ENCODE results near the gene SLC7A6.

The SLC7A6 gene

GRCh38 chr16:68313116-68313515 is 48.8 kb downstream of the SLC7A6 start:
- no peak for TF ChIP-seq CTCF (conservative IDR thresholded peaks at IDR 0.05; ENCODE audit: low read depth, low read length)
- no peak for DNase-seq (ENCODE audit: low read depth)
- H3K4me3 ChIP-seq (ENCODE audit: low read depth, low read length): no peak overlapping the region

- no peak for DNase-seq (ENCODE audit: low read depth)
- no peak overlapping the region for H3K4me3 ChIP-seq (ENCODE audit: low read depth, low read length)
Measured at GRCh38 chr16:68319185-68319908, 55.0 kb downstream of the SLC7A6 start.

GRCh38 chr16:68324336-68324735 is 60.0 kb downstream of the SLC7A6 start:
- DNase-seq (ENCODE audit: low read depth): no peak
- no peak for TF ChIP-seq CTCF (conservative IDR thresholded peaks at IDR 0.05; ENCODE audit: low read depth, low read length)
- H3K4me3 ChIP-seq (ENCODE audit: low read depth, low read length): no peak overlapping the region

More at GRCh38 chr16:68319185-68319908, 55.0 kb downstream of the SLC7A6 start:
- TF ChIP-seq CTCF (conservative IDR thresholded peaks at IDR 0.05; ENCODE audit: low read depth, low read length): no peak

GRCh38 chr16:68324780-68325357 is 60.5 kb downstream of the SLC7A6 start:
- no peak overlapping the region for H3K4me3 ChIP-seq (ENCODE audit: low read depth, low read length)
- no peak for TF ChIP-seq CTCF (conservative IDR thresholded peaks at IDR 0.05; ENCODE audit: low read depth, low read length)

GRCh38 chr16:68328151-68328859 is 64.0 kb downstream of the SLC7A6 start:
- TF ChIP-seq CTCF (conservative IDR thresholded peaks at IDR 0.05; ENCODE audit: low read depth, low read length): peak; percentile 96
- DNase-seq (ENCODE audit: low read depth): peak; percentile 94
- H3K4me3 ChIP-seq (ENCODE audit: low read depth, low read length): no peak overlapping the region

More at GRCh38 chr16:68324780-68325357, 60.5 kb downstream of the SLC7A6 start:
- no peak for DNase-seq (ENCODE audit: low read depth)

GRCh38 chr16:68328860-68329390 is 64.6 kb downstream of the SLC7A6 start:
- DNase-seq (ENCODE audit: low read depth): no peak
- no peak overlapping the region for H3K4me3 ChIP-seq (ENCODE audit: low read depth, low read length)
- TF ChIP-seq CTCF (conservative IDR thresholded peaks at IDR 0.05; ENCODE audit: low read depth, low read length): no peak

Measured in choroid plexus epithelial cell (primary cell).